Cardiac muscle cell (in vitro differentiated cells and primary cell): ENCODE data around the gene PRSS3. TPM values are rescaled to one million over a fixed set of nuclear protein-coding genes. Genes with fewer than 3 reads are reported as not detected.

Experiments
- polyA plus RNA-seq: library from polyadenylated mRNA; unstranded; fragments of >200 nt; fragmentation: Nextera tagmentation; extraction: Ambion mirVana; gene quantifications from 2 replicates; pipeline ENCODE4 v1.2.1, GENCODE V29; 2016
- total RNA-seq: library from RNA; depleted of rRNA; stranded (reverse); fragments of >200 nt; gene quantifications from 2 replicates; pipeline ENCODE4 v1.2.3, GENCODE V29; 2016

Gene PRSS3
- total and polyA plus RNA-seq, 2 experiments from 2014 or later: 0.24 TPM; not detected in 1

Other genes with a start within 250 kb of the PRSS3 start
- 28.6 and 35.5 TPM in 2 replicates for gene UBE2R2, start 21.6 kb downstream of the PRSS3 start, total RNA-seq
- gene UBE2R2, start 21.6 kb downstream of the PRSS3 start, polyA plus RNA-seq: 45.6 and 60.9 TPM in 2 replicates